ENCODE results near the gene NPHS1. TPM values are rescaled to one million over a fixed set of nuclear protein-coding genes. Genes with fewer than 3 reads are reported as not detected.

Gene NPHS1
- total RNA-seq, 3 donors from 2014 or later (not counting 1 experiment from before 2014, with no cell fraction given), result 0.93 TPM; not detected in 2

GRCh38 chr19:35851213-35852028 lies 883 bp downstream of the NPHS1 start:
- peak in 1 of 2 donors; percentile 58 for DNase-seq

GRCh38 chr19:35848919-35849505 lies 3.3 kb downstream of the NPHS1 start:
- Histone ChIP-seq H3K36me3 (ENCODE audit: control insufficient read depth, insufficient read depth, low read length) (no peaks in the 10 kb centered on the region), H3K27ac (ENCODE audit: low read length) (no peak overlapping the region), H3K27me3 (ENCODE audit: control insufficient read depth, insufficient read depth, low read length) (peaks cover 23% of the 10 kb centered on the region), H3K9me3 (ENCODE audit: control insufficient read depth, insufficient read depth, low read length) (no peaks in the 10 kb centered on the region), H3K4me1 (ENCODE audit: control insufficient read depth, insufficient read depth, low read length) (peaks cover 16% of the 10 kb centered on the region), H3K4me3 (ENCODE audit: low read length) (no peak overlapping the region)
- no peak for TF ChIP-seq CTCF (IDR thresholded peaks at IDR 0.05)
- Mint-ChIP-seq H3K36me3 (peaks cover 13% of the 10 kb centered on the region), H3K9me3 (no peaks in the 10 kb centered on the region), H3K27ac (no peak overlapping the region), H3K4me1 (peaks cover 18 to 19% of the 10 kb centered on the region in 2 donors), H3K4me3 (no peak overlapping the region), H3K27me3 (ENCODE audit: low read depth in 2 of 2) (peaks cover 35 to 57% of the 10 kb centered on the region in 2 donors)
- peak in 1 of 2 donors; percentile 1 for DNase-seq
- 90% methylated on average over 18 of the region's 18 CpGs for WGBS (ENCODE audit: insufficient coverage)
- intact Hi-C loops (cut with micrococcal nuclease), result no loop called here
- ATAC-seq, result no peak

More at GRCh38 chr19:35851213-35852028, 883 bp downstream of the NPHS1 start:
- intact Hi-C loops (cut with micrococcal nuclease), result no loop called here
- ATAC-seq, result no peak
- Mint-ChIP-seq H3K27ac (no peak overlapping the region), H3K27me3 (ENCODE audit: low read depth in 2 of 2) (peaks cover 28 to 60% of the 10 kb centered on the region in 2 donors), H3K36me3 (peaks cover 5% of the 10 kb centered on the region), H3K4me3 (no peak overlapping the region), H3K9me3 (no peaks in the 10 kb centered on the region), H3K4me1 (peaks cover 4% of the 10 kb centered on the region in 2 donors)
- Histone ChIP-seq H3K9me3 (ENCODE audit: control insufficient read depth, insufficient read depth, low read length) (no peaks in the 10 kb centered on the region), H3K27me3 (ENCODE audit: control insufficient read depth, insufficient read depth, low read length) (peaks cover 17% of the 10 kb centered on the region), H3K4me1 (ENCODE audit: control insufficient read depth, insufficient read depth, low read length) (peaks cover 4% of the 10 kb centered on the region), H3K4me3 (ENCODE audit: low read length) (no peak overlapping the region), H3K27ac (ENCODE audit: low read length) (no peak overlapping the region), H3K36me3 (ENCODE audit: control insufficient read depth, insufficient read depth, low read length) (no peaks in the 10 kb centered on the region)
- no peak for TF ChIP-seq CTCF (IDR thresholded peaks at IDR 0.05)
- 42% methylated on average over 32 of the region's 32 CpGs for WGBS (ENCODE audit: insufficient coverage)

- no peak overlapping the region for H3K4me3 Mint-ChIP-seq
- intact Hi-C loops (cut with micrococcal nuclease), result no loop called here
- peaks cover 38 to 61% of the 10 kb centered on the region in 2 donors for H3K27me3 Mint-ChIP-seq (ENCODE audit: low read depth in 2 of 2)
- WGBS (ENCODE audit: insufficient coverage), result 77% methylated on average over 8 of the region's 8 CpGs
- TF ChIP-seq CTCF (IDR thresholded peaks at IDR 0.05), result no peak
- no peak for ATAC-seq
- H3K36me3 Mint-ChIP-seq, result peaks cover 13% of the 10 kb centered on the region
- H3K9me3 ChIP-seq (ENCODE audit: control insufficient read depth, insufficient read depth, low read length), result no peaks in the 10 kb centered on the region
- H3K4me1 Mint-ChIP-seq, result peaks cover 18 to 19% of the 10 kb centered on the region in 2 donors
- DNase-seq, result peak in 1 of 2 donors; percentile 1
- H3K9me3 Mint-ChIP-seq, result no peaks in the 10 kb centered on the region
- no peak overlapping the region for H3K27ac ChIP-seq (ENCODE audit: low read length)
- H3K27me3 ChIP-seq (ENCODE audit: control insufficient read depth, insufficient read depth, low read length), result peaks cover 28% of the 10 kb centered on the region
- no peak overlapping the region for H3K4me3 ChIP-seq (ENCODE audit: low read length)
- H3K36me3 ChIP-seq (ENCODE audit: control insufficient read depth, insufficient read depth, low read length), result no peaks in the 10 kb centered on the region
- H3K27ac Mint-ChIP-seq, result no peak overlapping the region
- H3K4me1 ChIP-seq (ENCODE audit: control insufficient read depth, insufficient read depth, low read length), result peaks cover 20% of the 10 kb centered on the region
These were observed 3.8 kb downstream of the NPHS1 start for GRCh38 chr19:35848486-35848885.
